Erythroblast (primary cell): ENCODE results near the gene MYOM3.

Experiments used
- GATA1 ChIP-seq: IDR thresholded peaks from 2 replicates; pipeline ENCODE4 v1.6.1; 2011; ENCODE audit warnings: low read depth, mild to moderate bottlenecking, control low read depth, low read length, moderate library complexity
- POLR2A ChIP-seq: IDR thresholded peaks from 2 replicates; pipeline ENCODE4 v1.6.1; 2011; ENCODE audit warnings: mild to moderate bottlenecking, low read length

- no peak for TF ChIP-seq POLR2A
- no peak for TF ChIP-seq GATA1
Measured at GRCh38 chr1:24042315-24042714, 69.6 kb downstream of the MYOM3 start.
